Skeletal muscle tissue (tissue), 4 donors: ENCODE results near the gene ZDHHC4. TPM values are rescaled to one million over a fixed set of nuclear protein-coding genes. Genes with fewer than 3 reads are reported as not detected.
A peak's percentile ranks its signal among the peaks of the same experiment; 100 is the strongest.

Experiments used
- H3K27ac ChIP-seq: one replicate; pipeline ENCODE4 v1.7.0; 2013; ENCODE audit warnings: mild to moderate bottlenecking, low read depth, low read length, inconsistent platforms
- H3K27me3 ChIP-seq, 3 donors: one replicate each; pipeline ENCODE4 v1.7.0; 2013; ENCODE audit warnings: low read length in 3 of 3; ENCODE audit not compliant: control insufficient read depth in 3 of 3, insufficient read depth in 3 of 3
- H3K36me3 ChIP-seq, 3 donors: one replicate each; pipeline ENCODE4 v1.7.0; 2013; ENCODE audit warnings: low read length in 3 of 3; ENCODE audit not compliant: control insufficient read depth in 3 of 3, insufficient read depth in 3 of 3
- H3K4me1 ChIP-seq, 3 donors: one replicate each; pipeline ENCODE4 v1.7.0; 2013; ENCODE audit warnings: low read length in 3 of 3, mild to moderate bottlenecking in 3 of 3; ENCODE audit not compliant: control insufficient read depth in 3 of 3, insufficient read depth in 3 of 3
- H3K4me3 ChIP-seq, 3 donors: one replicate each; pipeline ENCODE4 v1.7.0; 2013; ENCODE audit warnings: low read length in 3 of 3
- H3K9ac ChIP-seq, 3 donors: one replicate each; pipeline ENCODE4 v1.7.0; 2013; ENCODE audit warnings: low read length in 3 of 3, mild to moderate bottlenecking in 3 of 3, moderate library complexity in 2 of 3, low read depth in 1 of 3
- H3K9me3 ChIP-seq, 3 donors: one replicate each; pipeline ENCODE4 v1.7.0; 2013; ENCODE audit warnings: low read length in 3 of 3; ENCODE audit not compliant: control insufficient read depth in 3 of 3
- total RNA-seq: library from RNA; depleted of rRNA; stranded (reverse); fragments of >200 nt; gene quantifications from one replicate; pipeline ENCODE4 v1.2.3, GENCODE V29; 2014
- donor health status: Osteomylitis.

ZDHHC4 gene
- total RNA-seq, result 68.9 TPM

DNA sequence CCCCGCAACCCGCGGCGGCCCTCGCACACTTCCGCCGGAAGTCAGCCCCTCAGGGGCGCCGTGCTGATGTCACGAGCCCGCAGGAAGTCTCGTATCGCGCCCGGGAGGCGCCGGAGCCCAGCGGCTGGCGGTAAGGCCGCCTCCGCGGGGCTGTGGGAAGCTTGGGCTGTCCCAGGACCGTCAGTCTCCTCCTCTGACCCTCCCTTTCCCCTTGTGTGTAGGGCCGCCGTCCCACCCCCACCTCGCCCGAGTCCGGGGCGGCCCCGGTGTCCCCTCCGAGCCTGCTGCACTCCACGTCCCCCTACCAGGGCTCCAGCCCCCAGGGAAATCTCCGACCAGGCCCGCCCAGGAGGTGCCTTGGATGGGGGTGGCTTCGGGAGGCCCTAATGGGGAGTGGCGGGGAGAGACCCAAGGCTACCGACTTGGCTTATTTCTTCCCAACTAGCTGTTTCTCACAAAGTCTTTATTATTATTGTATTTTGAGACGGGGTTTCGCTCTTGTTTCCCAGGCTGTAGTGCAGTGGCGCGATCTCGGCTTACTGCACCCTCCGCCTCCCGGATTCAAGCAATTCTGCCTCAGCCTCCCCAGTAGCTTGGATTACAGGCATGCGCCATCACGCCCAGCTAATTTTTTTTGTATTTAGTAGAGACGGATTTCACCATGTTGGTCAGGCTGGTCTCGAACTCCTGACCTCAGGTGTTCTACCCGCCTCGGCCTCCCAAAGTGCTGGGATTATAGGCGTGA lies at the start of gene ZDHHC4:
ZDHHC4 (plus strand) TSS at position 86 of the 745 bp plus-strand sequence. CDS start 3,108 bp downstream, outside the sequence.
- H3K9ac ChIP-seq, result peak within 1 kb of the TSS; percentile 90 to 92 (median 91)
- peaks cover 21 to 28% (median 26%) of the 10 kb centered on the region in 3 donors for H3K36me3 ChIP-seq
- peaks cover 0 to 8% (median 3%) of the 10 kb centered on the region in 3 donors for H3K4me1 ChIP-seq

DNA sequence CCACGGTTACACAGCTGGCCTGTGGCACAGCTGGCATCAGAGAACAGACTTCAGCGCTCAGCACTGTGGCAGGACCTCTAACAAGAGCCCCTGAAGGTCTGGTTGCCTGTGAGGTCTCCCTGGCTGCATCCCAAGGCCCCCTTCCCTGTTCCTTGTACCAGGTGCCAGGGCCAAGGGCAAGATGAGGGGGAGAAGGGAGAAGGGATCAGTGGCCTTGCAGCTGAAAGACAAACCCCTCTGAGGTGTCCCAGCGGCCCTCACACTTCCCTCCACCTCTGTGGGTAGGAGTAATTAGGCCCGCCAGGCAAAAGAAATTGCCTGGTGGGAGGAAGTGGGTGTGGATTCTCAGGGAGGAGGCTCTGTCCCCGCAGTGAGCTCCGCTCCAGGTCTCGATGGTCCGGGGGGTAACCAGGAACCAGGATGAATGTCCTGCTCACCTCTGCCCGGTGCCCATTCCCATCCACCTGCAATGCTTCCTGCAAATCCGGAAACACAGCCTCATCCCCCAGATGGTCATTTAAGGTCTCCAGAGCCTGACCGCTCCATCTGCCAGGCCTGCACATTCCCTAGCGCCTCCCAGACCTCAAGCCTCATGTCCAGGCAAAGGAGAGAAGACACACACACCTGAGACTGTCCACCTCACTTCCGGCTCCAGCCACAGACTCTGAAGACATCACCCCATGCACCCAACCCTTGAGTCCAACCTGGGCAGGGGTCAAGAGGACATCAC lies 48.7 kb upstream of the ZDHHC4 start:
- H3K27me3 ChIP-seq, result peaks cover 52 to 67% (median 61%) of the 10 kb centered on the region in 3 donors
- H3K9ac ChIP-seq, result no peak overlapping the region
- no peak overlapping the region for H3K4me3 ChIP-seq
- peaks cover 5 to 8% (median 7%) of the 10 kb centered on the region in 3 donors for H3K4me1 ChIP-seq
- no peak overlapping the region for H3K27ac ChIP-seq
- no peaks in the 10 kb centered on the region for H3K9me3 ChIP-seq
- H3K36me3 ChIP-seq, result no peaks in the 10 kb centered on the region

More for the DNA sequence above, at the start of gene ZDHHC4:
- Histone ChIP-seq H3K4me3 (peak within 1 kb of the TSS; percentile 77 to 83 (median 80)), H3K9me3 (no peaks in the 10 kb centered on the region), H3K27ac (peak within 1 kb of the TSS; percentile 93), H3K27me3 (peaks cover 0 to 4% (median 2%) of the 10 kb centered on the region in 3 donors)

DNA sequence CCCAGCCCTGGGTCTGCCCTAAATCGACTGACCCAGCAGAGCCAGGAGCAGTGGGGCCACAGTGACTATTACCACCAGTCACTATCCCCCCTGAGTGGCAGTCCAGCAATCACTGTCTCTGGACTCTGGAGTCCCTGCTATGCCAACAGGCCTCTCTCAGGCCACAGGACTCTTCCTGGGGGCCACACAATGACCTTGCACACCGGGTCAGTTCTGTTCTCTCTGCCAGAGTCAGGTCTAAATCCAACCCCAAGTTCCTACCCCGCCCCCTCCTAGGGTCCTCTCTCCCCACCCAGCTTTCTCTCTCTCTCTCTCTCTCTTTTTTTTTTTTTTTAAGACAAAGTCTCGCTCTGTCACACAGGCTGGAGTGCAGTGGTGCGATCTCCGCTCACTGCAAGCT lies 47.6 kb upstream of the ZDHHC4 start:
- Histone ChIP-seq H3K9me3 (no peaks in the 10 kb centered on the region), H3K36me3 (no peaks in the 10 kb centered on the region), H3K27me3 (peaks cover 55 to 63% (median 61%) of the 10 kb centered on the region in 3 donors), H3K4me3 (no peak overlapping the region), H3K27ac (no peak overlapping the region), H3K4me1 (peaks cover 5 to 8% (median 7%) of the 10 kb centered on the region in 3 donors), H3K9ac (no peak overlapping the region)

DNA sequence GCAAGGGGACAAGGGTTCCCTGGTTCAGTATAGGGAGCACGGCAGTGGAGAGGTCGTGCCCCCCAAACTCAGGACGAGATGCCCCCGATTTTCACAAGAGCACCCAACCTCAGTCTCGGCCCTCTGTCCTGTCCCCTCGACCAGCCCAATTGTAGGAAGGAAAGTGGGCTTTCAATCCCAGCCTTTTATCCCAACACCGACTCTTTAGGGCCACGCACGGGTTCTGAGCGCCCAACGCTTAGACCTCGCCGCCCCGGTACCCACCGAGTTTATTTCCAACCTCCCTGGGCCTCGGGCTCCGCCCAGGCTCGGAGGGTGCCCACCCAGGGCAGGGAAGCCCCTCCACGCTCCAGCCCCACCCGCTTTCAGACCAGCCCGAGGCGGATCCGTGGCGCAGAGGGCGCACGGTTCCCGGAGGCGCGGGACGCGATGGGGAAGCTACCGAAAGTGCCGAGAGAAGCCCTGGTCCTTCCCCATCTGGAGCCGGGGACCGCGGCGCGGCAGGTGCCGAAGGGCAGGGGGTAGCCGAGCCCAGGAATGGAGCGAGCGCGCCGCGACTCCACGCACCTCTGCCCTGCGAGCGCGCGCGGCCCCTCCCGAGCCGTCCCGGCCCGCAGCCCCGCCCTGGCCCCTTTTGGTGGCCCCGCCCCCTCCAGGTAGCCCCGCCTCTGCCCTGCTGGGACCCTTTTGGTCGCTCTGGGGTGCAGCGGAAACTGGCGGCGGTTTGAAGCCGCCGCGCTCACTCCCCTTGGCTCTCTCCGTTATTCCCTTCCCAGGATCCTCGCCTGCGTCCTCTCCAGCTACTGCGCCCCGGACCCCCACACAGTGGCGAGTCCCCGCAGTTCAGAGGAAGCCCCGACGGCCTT lies 46.4 kb upstream of the ZDHHC4 start:
- Histone ChIP-seq H3K4me1 (peaks cover 5 to 8% (median 7%) of the 10 kb centered on the region in 3 donors), H3K9me3 (no peaks in the 10 kb centered on the region), H3K36me3 (no peaks in the 10 kb centered on the region), H3K9ac (peak overlapping the region in 1 of 3 donors; percentile 16), H3K4me3 (peak overlapping the region; percentile 20 to 52 (median 30)), H3K27ac (no peak overlapping the region), H3K27me3 (peaks cover 60 to 65% (median 63%) of the 10 kb centered on the region in 3 donors)

DNA sequence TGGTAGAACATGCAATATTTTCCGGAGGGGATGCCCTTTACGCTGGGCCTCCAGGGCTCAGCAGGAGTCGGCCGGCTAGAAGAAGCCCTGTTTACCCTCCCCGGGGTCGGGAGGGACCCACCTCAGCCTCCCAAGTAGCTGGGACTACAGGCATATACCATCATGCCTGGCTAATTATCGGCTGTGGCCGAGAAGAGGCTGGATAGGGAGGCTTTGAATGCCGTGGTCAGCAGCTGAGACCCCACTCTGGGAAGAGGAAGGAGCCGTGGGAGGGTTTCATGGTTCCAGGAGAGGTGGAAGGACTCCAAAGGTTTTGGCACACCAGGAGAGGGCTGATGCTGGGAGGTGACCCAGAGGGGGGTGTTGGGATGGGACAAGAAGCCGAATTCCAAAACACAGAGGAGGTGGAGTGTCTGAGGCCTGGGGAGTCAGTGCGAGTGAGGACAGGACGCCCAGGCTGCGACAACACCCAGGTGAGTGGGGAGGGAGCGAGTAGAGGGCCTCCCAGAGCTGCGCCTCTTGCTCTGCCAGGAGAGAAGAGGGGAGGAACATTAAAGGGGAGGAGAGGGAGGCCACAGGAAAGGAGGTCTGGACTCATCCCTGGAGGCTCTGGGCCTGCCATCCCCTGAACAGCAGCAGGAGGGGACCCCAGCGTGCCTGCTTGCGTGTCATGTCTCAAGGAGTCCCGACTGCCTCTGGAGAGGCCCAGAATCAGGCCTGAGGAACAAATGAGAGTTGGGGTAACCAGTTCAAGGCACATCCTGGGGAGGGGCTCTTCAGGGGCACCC lies 45.6 kb upstream of the ZDHHC4 start:
- Histone ChIP-seq H3K36me3 (no peaks in the 10 kb centered on the region), H3K27me3 (peaks cover 59 to 64% (median 63%) of the 10 kb centered on the region in 3 donors), H3K4me3 (no peak overlapping the region), H3K4me1 (peaks cover 5 to 9% (median 7%) of the 10 kb centered on the region in 3 donors), H3K27ac (no peak overlapping the region), H3K9ac (no peak overlapping the region), H3K9me3 (no peaks in the 10 kb centered on the region)

DNA sequence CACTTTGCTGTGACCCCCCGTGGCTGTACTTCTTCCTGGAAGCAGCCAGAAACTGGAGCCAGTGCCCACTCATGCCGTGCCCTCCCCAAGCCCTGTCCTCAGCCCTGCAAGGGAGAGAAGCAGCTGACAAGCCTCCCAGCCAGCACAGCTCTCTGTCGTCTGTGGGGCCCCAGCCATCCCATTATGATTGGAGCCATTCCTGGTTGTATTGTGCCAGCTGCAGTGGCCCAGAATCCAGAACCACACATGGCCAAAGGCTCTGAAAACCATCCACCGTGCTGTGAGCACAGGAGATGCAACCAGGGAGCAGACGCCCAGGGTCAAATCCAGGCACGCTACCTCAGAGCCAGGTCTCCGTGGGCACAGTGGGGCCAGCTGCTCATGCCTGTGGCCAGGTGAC lies 44.7 kb upstream of the ZDHHC4 start:
- no peaks in the 10 kb centered on the region for H3K9me3 ChIP-seq
- H3K4me1 ChIP-seq, result peaks cover 2 to 5% (median 4%) of the 10 kb centered on the region in 3 donors
- H3K27ac ChIP-seq, result no peak overlapping the region
- peaks cover 51 to 58% (median 56%) of the 10 kb centered on the region in 3 donors for H3K27me3 ChIP-seq
- no peaks in the 10 kb centered on the region for H3K36me3 ChIP-seq
- H3K4me3 ChIP-seq, result no peak overlapping the region
- no peak overlapping the region for H3K9ac ChIP-seq

DNA sequence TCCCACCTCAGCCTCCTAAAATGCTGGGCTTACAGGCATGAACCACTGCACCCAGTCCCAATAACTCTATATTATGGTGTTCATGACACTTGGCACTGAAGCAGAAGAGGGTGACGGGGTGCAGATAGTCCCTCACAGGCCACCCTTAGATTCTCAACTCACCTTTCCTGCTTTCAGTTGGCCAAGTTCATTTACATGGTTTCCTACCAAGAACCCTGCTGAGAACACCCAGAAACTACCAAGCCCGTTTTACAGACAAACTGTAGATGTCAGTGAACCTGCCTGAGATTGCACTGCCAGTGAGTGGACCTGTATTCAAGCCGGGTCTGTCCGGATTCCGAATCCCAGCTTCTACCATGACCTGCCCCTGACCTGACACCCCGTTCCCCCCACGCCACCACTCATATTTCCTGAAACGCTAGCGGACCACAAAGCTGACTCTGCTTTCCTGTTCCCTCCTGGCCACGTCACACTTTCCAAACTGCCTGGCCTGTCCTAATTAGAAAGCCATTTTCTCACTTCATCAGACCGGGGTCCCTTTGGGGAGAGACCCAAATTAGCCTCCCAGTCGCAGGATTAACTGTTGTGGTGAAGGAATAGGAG lies 43.3 kb upstream of the ZDHHC4 start:
- no peak overlapping the region for H3K4me3 ChIP-seq
- no peak overlapping the region for H3K9ac ChIP-seq
- no peaks in the 10 kb centered on the region for H3K9me3 ChIP-seq

DNA sequence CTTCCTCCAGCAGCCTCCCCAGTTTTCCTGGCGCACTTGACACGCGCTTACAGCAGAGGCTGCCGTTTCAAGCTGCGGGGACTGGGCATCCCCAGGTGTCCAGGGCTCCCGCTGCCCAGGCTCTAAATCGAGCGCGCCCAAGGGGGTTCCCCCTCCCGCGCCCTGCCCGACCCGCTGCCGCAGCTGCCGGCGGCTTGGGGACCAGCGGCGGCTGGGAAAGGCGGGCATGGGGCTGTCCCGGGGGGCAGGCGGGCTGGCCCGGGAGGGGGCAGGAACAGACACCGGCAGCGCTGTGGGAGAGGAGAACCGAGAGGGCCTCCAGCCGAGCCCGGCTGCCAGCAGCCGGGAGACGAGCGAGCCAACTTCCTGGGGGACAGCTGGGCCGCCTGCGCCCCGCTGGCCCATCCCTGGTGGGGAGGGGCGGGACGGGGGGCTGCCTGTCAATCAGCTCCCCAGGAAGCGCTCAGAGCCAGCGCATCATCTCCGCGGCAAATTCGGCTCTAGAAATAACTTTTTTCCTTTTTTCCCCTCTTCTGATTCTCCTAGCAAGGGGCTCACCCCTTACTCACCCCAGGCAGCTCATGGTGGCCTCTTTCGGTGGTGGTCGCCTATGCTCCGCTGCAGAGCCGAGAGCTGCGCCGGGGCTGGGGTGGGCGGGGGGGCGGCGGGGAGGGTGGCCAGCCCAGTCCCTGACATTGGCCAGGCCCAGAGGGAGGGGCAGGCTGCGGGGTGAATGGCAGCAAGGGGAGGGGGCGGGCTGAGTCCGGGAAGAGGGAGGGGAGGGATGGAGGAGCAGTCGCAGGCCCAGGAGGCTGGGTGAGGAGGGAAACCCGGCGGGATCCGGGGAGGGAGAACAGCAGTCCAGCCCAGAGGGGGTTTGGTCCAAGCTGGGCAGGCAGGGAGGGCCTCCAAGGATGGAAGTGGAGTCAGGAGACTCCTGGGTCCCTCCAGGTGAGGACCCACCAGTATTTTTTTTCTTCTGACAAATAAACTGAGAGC lies 40.7 kb upstream of the ZDHHC4 start:
- no peak overlapping the region for H3K27ac ChIP-seq
- H3K9me3 ChIP-seq, result no peaks in the 10 kb centered on the region
- H3K36me3 ChIP-seq, result no peaks in the 10 kb centered on the region
- peak overlapping the region in 1 of 3 donors; percentile 2 for H3K4me3 ChIP-seq
- H3K9ac ChIP-seq, result no peak overlapping the region
- peaks cover 44 to 48% (median 46%) of the 10 kb centered on the region in 3 donors for H3K27me3 ChIP-seq
- H3K4me1 ChIP-seq, result peaks cover 0 to 2% (median 0%) of the 10 kb centered on the region in 3 donors

More for the DNA sequence above, 43.3 kb upstream of the ZDHHC4 start:
- peaks cover 2 to 5% (median 4%) of the 10 kb centered on the region in 3 donors for H3K4me1 ChIP-seq
- no peak overlapping the region for H3K27ac ChIP-seq
- peaks cover 51 to 58% (median 56%) of the 10 kb centered on the region in 3 donors for H3K27me3 ChIP-seq
- no peaks in the 10 kb centered on the region for H3K36me3 ChIP-seq
